Activated CD8-positive, alpha-beta memory T cell treated with anti-CD3 and anti-CD28 coated beads for 24 hours (primary cell): Measurements from ENCODE around the gene IL22RA1.

Experiments used
- DNase-seq: peaks from one replicate; pipeline ENCODE4 v3.0.0-alpha.2; 2020

The IL22RA1 gene

DNA sequence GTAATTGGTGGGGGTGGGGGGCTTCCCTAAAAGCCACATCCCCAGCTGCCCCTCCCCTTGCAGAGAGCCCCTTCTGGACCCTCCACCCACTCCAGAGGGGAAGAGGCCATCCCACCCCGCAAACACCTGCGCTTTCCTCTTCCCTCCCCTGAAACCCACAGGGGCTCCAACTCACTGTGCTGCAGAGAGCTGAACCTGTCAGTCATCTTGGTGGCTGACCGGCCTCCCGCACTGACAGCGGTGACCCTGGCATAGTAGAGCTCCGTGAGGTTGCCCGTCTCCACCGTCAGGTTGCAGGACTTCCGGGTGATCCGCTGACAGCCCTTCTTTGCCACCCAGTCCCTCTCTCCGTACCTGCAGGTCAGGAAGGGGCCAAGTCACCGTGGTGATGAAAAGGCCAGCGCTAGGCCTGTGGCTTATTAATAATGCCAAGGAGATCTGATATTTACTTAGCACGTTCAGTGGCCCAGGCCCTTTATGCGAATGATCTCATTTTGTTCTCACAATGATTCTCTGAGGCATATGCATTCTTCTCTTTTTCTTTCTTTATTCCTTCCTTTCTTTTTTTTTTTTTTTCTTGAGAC is 5.9 kb downstream of the IL22RA1 start:
- DNase-seq, result no peak

DNA sequence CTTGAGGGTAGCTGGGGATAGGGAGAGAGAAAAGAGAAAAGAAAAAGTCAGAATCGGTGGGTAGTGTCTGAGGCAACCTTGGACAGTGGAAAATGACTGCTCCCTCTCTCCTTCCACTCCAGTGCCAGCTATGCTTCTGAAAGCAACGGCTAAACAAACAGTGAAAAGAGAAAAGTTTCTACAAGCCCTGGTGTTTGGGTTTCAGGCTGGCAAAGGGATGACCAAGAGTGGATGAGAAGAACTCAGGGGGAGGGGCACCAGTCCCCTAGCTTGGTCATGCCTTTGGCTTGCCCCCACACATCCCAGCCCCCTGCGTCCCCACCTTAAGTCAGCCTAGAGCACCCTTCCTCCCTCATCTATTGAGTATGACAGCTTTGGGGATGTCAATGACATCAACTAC is 8.6 kb downstream of the IL22RA1 start:
- no peak for DNase-seq

DNA sequence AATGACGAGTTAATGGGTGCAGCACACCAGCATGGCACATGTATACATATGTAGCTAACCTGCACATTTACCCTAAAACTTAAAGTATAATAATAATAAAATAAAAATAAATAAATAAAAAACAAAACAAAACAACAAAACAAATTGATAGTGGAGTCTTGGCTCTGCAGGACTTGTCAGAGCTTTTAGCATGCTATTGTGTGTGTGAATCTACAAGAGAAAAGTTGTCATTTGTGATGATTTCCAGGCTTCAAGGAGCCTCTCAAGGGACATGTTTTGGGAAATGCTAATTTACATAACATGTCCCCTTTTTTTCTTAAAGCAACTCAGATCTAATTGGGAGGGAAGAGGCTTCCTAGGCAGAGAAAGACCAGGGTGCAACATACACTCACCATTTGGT is 9.1 kb downstream of the IL22RA1 start:
- no peak for DNase-seq

DNA sequence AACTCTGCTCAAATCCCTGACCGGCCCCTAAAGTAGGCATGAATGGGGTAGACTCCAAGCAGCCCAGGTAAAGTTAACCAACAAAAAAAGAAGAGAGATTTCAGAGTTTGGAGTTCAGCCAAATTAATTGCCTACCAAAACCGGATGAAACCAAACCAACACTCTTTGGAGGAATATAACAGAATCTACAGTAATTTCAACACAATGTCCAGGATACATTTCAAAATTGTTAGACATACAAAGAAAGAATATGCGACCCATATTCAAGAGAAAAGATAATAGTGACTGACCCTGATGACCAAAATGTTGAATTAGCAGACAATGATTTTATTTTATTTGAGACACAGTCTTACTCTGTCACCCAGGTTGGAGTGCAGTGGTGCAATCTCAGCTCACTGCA is 12.6 kb downstream of the IL22RA1 start:
- no peak for DNase-seq

DNA sequence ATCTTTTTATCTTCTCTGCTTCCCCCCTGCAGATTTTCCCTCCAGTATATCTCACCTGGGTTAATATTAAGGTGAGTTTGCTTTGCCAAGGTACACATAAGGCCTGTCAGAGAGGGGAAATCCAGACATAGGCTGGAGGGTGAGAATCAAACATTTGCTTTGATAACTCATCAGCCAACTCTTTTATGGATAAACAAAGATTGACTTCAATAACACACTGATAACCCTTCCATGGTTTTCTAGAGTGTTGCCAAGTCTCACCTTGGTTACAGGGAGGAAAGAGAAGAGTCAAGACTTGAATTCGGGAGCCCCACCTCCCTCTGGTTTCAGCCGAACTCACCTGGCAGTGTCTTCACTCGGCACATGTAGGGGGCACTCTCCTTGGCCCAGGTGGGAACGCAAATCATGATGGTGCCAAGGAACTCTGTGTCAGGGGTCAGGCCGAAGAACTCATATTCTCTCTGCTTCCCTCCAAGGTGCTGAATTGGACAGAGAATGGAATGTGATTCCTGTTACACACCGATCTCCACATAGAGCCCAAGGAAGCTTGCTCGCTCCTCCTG is 15.1 kb downstream of the IL22RA1 start:
- DNase-seq, result no peak

DNA sequence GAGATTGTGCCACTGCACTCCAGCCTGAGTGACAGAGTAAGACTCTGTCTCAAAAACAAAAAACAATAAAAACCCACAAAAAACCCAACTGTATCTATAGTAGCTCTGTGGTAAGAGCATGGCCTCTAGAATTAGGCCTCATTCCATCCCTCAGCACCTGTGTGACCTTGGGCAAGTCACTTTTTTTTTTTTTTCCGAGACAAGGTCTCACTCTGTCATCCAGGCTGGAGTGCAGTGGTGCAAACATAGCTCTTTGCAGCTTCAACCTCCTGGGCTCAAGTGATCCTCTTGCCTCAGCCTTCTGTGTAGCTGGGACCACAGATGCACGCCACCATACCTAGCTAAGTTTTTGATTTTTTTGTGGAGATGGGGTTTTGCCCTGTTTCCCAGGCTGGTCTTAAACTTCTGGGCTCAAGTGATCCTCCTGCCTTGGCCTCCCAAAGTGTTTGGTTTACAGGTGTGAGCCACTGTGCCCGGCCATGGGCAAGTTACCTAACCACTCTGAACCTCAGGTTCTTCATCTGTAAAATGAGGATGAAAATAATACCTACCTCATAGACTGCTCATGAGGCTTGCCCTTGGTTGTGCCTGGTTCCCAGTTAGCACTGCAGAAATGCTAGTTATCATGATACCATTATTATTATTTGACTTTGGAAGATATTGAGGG is 15.7 kb downstream of the IL22RA1 start:
- no peak for DNase-seq

DNA sequence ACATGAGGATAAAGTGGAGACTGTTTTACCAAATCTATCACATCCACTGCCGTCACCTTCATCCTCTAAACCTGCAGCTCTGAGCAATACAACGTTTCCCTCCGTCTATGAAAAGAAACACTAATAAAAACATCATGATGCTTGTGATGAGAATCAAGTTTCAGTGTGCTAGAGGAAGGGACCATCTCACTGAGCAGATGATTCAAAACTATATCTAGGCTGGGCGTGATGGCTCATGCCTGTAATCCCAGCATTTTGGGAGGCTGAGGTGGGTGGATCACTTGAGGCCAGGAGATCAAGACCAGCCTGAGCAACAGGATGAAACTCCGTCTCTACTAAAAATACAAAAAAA is 16.3 kb downstream of the IL22RA1 start:
- DNase-seq, result no peak

DNA sequence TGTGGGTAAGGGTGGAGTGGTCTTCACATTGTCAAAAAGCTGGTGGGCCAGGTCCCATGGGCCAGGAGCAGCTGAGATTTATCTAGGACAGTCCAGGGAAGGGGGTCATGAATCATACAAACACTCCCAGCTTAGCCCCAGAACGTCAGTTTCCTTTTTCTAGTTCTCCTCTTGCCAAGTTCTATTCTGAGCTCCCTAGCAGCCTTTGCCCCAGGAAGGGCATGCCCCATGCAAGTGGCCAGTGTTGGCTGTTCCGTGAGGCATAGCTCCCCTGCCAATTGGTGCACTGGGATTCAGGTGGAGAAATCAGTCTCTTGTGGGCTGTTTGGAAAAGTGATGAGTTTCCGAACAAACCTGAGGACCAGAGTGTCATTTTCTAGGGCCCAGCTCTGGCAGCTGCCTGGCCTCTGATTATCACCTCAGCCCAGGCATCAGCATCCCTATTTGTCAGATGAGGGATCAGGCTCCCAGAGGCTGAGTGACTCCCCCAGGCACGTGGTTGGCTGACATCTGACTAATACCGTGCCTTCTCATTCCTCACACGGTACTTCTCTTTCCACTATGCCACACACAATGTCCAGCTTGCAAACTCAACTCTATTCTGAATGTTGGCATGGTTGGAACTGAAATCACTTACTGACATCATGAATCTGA is 16.8 kb downstream of the IL22RA1 start:
- DNase-seq, result no peak

DNA sequence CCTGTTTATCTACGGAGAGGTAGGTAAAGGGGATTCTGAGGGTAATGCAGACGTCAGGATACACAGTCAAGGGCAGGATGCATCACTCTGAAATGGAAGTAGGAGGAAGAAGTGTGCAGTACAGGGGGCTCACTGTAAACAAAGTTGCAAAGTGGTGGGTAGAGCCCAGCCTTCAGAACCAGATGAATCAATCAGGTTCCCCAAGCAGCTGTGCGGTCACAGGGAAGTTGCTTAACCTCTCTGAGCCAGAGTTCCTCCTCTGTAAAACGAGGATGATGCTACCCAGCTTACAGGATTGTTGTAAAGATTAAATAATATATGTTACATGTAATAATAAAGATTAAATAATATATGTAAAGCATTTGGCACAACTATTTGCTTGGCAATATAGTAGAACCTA is 17.5 kb downstream of the IL22RA1 start:
- no peak for DNase-seq

DNA sequence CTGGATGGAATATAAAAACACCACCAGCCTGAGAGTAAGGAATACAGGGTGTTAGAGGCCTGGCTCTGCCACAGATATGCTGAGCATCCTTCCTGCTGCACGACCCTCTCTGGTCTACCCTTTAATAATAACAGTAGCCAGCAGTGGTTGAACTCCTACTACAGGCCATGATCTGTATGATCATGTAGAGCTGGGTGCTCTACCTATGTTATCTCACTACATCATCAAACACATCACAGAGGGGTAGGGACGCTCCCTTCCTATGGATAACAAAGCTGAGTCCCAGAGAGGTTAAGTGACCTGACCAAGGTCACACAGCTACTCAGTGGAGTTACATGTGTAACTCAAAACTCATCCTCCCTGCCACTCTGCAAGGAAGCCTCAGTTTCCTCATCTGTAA is 18.0 kb downstream of the IL22RA1 start:
- no peak for DNase-seq

DNA sequence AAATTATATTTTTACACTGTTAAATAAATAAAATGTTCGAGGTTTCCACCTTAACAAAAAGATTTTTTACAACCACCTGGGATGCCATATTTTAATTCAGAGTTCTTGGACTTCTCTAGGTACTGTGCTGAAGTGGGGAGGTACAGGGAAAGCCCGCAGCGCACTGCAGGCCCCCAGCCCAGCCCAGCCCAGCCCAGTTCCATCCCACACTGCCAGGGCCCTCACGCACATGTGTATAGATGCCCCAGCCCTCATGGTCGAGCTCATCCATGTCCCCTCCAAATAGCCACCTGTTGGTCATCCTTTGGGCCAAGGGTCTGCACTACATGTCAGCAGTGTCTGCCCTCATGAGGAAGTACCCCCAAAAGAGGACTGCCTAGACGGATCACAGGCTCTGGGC is 19.3 kb downstream of the IL22RA1 start:
- DNase-seq, result no peak

DNA sequence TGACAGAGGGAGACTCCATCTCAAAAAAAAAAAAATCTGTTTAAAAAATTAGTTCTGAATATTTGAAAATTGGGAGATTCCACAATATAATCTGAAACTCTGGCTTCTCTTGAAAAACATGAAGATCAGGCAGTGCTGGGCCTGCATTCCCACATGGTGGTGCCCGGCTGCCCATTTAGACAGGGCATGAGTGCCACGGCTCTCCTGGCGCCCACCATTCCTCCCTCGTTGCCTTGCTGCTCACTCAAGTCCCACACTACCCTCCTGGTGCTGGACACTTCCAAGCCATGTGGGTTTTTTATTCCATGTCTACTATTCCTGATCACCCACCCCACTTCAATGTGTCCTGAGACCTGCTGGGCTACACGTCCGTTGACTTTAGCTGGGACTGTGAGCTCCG is 20.2 kb downstream of the IL22RA1 start:
- DNase-seq, result no peak

DNA sequence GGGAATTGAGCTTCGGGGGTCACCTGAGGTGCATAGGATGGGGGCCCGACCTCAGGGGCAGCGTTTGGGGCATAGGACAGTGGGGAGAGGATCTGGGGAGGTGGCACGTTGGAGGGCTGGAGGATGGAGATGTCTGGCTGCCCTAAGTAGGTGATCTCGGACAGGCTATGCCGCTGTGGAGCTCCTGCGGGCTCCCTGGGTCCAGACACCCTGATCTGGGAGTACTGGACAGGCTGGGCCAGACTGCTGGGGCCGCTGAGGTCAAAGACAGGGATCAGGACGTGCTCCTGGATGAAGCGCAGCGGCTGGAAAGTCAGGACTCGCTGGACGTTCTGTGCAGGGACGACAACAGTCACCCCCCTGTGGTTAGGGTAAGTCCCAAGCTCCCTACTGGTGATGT is 21.5 kb downstream of the IL22RA1 start:
- no peak for DNase-seq

DNA sequence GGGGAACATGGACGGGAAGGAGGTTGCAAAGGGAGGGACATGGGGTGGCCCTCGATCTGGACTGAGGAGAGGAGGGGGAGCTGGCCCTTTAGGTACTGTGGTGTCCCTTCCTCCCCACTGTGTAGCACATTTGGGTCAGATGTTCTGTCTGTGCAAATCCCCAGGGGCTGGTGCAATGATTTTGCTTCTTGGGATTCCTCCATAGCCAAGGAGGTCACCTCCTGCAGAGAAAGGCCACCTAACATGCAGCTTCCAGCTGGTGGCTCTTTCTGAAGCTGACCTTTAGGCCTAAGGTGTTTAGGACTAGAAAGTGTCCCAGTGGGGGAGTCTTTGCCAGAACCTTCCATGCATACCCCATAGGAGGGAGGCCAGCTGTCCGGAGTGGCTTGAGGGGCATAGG is 22.0 kb downstream of the IL22RA1 start:
- DNase-seq, result no peak

DNA sequence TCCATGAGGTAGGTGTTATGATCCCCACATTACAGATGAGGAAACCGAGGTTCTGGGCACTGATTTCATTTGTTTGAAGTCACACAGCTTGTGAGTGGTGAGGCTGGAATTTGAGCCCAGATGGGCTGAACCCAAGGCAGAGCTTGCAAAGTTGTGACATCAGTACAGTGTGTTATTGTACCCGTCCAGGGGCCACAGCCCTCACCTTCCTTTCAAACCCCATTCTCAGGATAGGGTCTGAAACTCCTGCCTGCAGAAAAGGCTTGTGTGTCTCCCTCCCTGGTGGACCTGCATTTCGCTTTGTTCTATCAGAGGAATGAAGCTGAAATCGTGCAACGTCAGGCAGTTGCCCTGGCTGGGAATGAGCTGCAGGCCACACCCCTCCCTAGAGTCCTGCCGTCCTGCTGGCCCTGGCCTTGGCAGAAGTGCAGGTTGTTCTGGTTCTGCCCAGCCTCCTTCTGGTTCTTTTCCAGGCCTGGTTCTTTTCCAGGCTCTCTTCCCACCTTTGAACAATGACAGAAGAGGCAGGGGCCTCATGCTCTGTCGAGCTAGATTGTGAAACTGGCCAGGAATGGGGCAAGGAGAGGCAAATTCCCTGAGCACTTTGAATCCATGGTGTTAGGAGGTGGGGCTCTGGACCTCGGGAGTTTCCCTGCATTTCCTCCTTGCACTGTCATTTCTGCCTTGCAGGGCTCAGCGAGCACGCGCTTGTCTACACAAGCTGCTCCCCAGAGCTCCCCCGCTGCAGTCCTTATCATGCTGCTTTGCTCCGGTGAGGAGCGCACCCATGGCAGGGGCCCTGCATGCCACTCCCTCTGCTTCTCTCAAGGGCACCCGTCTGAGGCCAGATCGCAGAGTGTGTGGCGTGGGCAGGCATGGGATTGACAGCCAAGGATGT is 22.8 kb downstream of the IL22RA1 start:
- no peak for DNase-seq

DNA sequence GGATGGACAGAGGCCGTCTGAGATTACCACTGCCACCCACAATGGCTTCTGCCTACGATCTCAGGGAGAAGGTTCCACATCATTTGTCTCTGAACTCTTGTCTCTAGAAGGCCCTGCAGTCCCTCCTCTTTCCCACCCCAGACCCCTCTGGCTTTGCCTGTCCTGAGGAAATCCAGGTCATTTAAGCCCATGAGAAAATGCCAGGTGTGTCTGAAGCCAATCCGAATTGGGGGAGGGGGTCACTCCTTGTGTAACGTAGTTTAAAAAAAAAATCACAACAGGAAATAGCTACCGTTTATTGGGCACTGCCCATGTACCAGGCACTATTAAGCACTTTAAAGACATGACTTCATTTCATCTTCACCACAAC is 23.5 kb downstream of the IL22RA1 start:
- DNase-seq, result no peak

DNA sequence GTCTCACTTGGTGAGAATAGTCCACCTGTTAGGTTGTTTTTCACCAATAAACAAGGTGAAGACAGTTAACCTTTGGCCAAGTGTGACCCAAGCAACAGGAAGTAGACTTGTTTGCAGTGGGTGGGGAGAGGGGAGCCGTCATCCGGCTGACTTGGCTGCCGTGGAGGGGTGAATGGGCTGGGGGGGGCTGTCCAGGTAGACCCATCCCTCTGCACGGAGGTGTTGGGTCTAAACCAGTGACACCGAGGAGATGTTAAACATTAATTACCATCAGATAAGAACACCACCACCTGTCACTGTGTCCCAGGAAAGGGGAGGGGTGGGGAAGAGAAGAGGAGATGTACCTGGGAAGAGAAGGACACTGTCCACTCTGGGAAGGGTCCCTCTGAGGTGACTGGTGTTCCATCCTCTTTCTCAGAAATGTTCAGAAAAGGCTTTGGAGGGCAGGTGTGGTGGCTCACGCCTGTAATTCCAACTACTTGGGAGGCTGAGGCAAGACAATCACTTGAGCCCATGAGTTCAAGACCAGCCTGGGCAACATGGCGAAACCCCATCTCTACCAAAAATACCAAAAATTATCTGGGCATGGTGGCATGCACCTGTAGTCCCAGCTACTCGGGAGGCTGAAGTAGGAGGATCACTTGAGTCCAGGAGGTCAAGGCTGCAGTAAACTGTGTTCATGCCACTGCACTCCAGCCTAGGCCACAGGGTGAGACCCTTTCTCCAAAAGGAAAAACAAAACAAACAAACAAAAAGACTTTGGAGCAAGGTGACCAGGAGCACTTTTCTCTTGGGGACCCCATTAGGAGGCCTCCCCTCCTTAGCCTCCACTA is 24.3 kb downstream of the IL22RA1 start:
- DNase-seq, result no peak

DNA sequence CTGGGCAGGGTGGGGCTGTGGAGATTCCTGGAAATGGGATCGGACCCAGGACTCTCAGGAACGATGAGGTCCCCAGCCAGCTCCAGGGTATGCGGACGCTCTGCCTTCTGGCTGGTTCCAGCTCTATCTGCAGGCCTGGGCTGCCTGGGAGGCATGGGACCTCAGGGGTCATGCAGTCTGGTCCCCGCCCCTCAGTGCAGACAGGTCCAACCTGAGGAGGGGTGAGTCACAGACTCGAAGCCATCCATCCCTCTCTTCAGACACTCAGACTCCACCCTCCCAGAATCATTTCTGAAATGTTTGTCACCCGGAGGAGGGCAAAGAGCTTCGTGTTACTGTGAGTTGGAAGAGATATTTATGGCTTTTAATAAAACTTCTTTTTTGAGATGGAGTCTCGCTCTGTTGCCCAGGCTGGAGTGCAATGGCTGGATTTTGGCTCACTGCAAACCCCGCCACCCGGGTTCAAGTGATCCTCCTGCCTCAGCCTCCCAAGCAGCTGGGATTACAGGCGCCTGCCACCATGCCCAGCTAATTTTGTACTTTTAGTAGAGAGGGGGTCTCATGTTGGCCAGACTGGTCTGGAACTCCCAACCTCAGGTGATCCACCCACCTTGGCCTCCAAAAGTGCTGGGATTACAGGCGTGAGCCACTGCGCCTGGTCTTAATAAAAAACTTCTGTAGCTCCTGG is 25.1 kb downstream of the IL22RA1 start:
- no peak for DNase-seq

DNA sequence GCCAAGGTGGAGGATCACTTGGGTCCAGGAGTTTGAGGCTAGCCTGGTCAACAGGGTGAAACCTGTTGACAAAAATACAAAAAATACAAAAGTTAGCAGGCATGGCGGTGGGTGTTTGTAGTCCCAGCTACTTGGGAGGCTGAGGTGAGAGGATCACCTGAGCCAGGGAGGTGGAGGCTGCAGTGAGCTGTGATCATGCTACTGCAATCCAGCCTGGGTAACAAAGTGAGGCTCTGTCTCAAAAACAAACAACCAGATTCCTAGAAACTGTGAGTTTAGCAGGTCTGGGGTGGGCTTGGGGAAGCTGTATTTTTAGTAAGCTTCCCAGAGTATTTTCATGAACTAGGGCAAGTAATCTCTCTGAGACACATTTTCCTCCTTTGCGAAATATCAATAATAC is 25.8 kb downstream of the IL22RA1 start:
- no peak for DNase-seq

DNA sequence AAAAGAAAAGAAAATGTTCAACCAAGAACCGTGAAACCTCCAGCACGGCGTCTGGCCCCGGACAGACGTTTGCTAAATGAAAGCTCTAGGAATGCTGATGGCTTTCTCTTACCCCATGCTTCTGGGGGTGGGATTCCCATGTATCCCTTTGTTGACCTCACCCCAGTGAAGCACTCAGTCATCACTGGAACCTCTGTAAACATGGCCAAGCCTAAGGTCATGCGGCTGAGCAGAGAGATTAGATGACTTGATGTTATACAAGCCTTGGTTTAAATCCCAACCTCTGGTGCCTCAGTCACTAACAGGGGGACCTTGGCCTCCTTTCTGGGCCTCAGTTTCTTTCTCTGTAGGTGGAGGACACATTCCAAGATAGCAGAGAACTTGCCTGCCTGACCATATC is 28.2 kb downstream of the IL22RA1 start:
- DNase-seq, result no peak

DNA sequence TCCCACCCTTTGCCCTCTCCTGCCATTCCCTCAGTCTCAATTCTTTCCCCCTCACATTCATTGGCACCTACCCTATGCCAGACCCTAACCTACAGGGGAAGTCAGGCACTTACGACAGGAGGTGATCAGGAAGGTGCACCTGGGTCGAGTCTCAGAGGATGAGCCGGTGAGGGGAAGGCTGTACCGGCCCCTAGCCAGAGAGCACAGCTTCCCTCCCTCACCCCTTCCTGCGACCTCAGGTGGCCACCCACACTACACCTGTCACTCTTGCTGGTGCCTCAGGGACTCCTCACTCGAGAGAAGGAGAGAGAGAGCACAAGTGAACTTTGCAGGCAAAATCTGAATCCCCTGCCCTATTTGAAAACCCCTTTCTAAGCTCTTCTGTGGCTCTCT is 29.3 kb downstream of the IL22RA1 start:
- DNase-seq, result no peak
